Glutamatergic neuron (in vitro differentiated cells): Measurements from ENCODE around the gene SEC24A. TPM values are rescaled to one million over a fixed set of nuclear protein-coding genes. Genes with fewer than 3 reads are reported as not detected.
A peak's percentile ranks its signal among the peaks of the same experiment; 100 is the strongest.
"Not testable (repeated sequence)": the region's sequence is repeated elsewhere in the genome, so short reads cannot be mapped to it uniquely, and the experiment has no call there.

Experiments used
- DNase-seq: peaks from one replicate; pipeline ENCODE4 v3.0.0; 2022
- H3K27ac Mint-ChIP-seq: one replicate; pipeline ENCODE4 v1.8.0; 2020; ENCODE audit warnings: mild to moderate bottlenecking, mixed read lengths, inconsistent platforms; ENCODE audit not compliant: unreplicated experiment
- H3K27me3 Mint-ChIP-seq: one replicate; pipeline ENCODE4 v1.8.0; 2020; ENCODE audit warnings: mild to moderate bottlenecking, moderate library complexity, mixed read lengths, inconsistent platforms; ENCODE audit not compliant: unreplicated experiment
- H3K36me3 Mint-ChIP-seq: one replicate; pipeline ENCODE4 v1.8.0; 2020; ENCODE audit warnings: mild to moderate bottlenecking, mixed read lengths, inconsistent platforms; ENCODE audit not compliant: unreplicated experiment
- H3K4me1 Mint-ChIP-seq: one replicate; pipeline ENCODE4 v1.8.0; 2020; ENCODE audit warnings: mild to moderate bottlenecking, low read depth, mixed read lengths, inconsistent platforms; ENCODE audit not compliant: unreplicated experiment
- H3K4me3 Mint-ChIP-seq: one replicate; pipeline ENCODE4 v1.8.0; 2020; ENCODE audit warnings: mild to moderate bottlenecking, mixed read lengths, inconsistent platforms; ENCODE audit not compliant: unreplicated experiment
- H3K9me3 Mint-ChIP-seq: one replicate; pipeline ENCODE4 v1.8.0; 2020; ENCODE audit warnings: mild to moderate bottlenecking, moderate library complexity, mixed read lengths, inconsistent platforms; ENCODE audit not compliant: unreplicated experiment
- total RNA-seq: library from RNA; stranded (reverse); fragmentation: NEBNext Ultra II Directional; extraction: Animal tissue kit (Norgen Biotek cat#: 25700); gene quantifications from one replicate; pipeline ENCODE4 v1.2.1, GENCODE V29; 2021; ENCODE audit not compliant: unreplicated experiment
- TF ChIP-seq, protein P1 (sequence below): fragments of 200-600 bp; sonication (generic); IDR thresholded peaks from one replicate; pipeline ENCODE4 v1.5.0; 2021; ENCODE audit not compliant: partially characterized antibody, unreplicated experiment

The SEC24A gene
- total RNA-seq, 1 donor from 2014 or later: 23.8 TPM

DNA sequence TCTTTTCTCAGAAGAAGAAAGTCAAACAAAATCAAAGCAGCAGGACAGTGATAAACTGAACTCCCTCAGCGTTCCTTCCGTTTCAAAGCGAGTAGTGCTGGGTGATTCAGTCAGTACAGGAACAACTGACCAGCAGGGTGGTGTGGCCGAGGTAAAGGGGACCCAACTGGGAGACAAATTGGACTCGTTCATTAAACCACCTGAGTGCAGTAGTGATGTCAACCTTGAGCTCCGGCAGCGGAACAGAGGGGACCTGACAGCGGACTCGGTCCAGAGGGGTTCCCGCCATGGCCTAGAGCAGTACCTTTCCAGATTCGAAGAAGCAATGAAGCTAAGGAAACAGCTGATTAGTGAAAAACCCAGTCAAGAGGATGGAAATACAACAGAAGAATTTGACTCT lies 92.5 kb downstream of the SEC24A start:
- TF ChIP-seq, protein P1, sequence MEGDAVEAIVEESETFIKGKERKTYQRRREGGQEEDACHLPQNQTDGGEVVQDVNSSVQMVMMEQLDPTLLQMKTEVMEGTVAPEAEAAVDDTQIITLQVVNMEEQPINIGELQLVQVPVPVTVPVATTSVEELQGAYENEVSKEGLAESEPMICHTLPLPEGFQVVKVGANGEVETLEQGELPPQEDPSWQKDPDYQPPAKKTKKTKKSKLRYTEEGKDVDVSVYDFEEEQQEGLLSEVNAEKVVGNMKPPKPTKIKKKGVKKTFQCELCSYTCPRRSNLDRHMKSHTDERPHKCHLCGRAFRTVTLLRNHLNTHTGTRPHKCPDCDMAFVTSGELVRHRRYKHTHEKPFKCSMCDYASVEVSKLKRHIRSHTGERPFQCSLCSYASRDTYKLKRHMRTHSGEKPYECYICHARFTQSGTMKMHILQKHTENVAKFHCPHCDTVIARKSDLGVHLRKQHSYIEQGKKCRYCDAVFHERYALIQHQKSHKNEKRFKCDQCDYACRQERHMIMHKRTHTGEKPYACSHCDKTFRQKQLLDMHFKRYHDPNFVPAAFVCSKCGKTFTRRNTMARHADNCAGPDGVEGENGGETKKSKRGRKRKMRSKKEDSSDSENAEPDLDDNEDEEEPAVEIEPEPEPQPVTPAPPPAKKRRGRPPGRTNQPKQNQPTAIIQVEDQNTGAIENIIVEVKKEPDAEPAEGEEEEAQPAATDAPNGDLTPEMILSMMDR: no peak
- H3K9me3 Mint-ChIP-seq: peaks cover 3% of the 10 kb centered on the region
- H3K27me3 Mint-ChIP-seq: peaks cover 4% of the 10 kb centered on the region
- DNase-seq: no peak
- H3K27ac Mint-ChIP-seq: no peak overlapping the region
- peaks cover 7% of the 10 kb centered on the region for H3K4me1 Mint-ChIP-seq
- no peak overlapping the region for H3K4me3 Mint-ChIP-seq
- H3K36me3 Mint-ChIP-seq: no peaks in the 10 kb centered on the region

DNA sequence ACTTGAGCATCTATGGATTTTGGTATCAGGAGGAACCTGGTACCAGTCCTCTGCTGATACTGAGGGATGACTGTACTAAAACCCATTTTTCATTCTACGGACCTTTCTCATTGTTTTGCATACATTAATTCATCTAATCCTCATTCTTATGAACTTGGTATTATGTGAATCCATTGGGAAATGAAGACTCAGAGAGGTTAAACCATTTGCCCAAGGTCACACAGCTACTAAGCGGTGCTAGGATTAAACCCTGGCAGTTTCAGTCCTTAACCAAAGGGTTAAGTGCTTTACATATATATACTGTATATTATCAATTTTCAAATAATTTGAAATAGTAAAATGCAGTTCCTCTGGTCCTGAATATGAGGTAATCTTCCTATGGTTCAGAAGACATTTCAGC lies 93.5 kb downstream of the SEC24A start:
- Mint-ChIP-seq H3K4me3 (no peak overlapping the region), H3K9me3 (peaks cover 3% of the 10 kb centered on the region), H3K4me1 (peaks cover 7% of the 10 kb centered on the region), H3K27me3 (peaks cover 4% of the 10 kb centered on the region), H3K27ac (no peak overlapping the region), H3K36me3 (no peaks in the 10 kb centered on the region)
- no peak for DNase-seq
- TF ChIP-seq, protein P1: no peak

DNA sequence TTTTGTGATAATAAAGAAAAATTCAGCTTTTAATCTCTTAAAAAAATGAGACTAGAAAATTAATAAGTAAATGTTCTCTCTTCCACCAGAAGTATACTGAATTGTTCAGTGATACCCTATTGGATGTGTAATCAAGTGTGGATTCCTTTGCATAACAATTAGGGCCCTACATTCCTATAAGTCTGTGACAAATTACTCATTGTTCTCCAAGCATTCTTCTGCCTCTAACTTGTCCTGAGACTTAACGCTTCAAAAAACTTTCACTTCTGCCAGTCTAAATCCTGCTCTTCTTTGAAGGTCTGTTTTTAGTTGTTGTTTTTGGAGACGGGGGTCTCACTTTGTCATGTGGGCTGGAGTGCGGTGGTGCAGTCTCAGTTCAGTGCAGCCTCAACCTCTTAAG lies 100.8 kb downstream of the SEC24A start:
- Mint-ChIP-seq H3K27me3 (no peaks in the 10 kb centered on the region), H3K36me3 (no peaks in the 10 kb centered on the region), H3K4me3 (no peak overlapping the region), H3K9me3 (no peaks in the 10 kb centered on the region), H3K27ac (no peak overlapping the region), H3K4me1 (no peaks in the 10 kb centered on the region)
- TF ChIP-seq, protein P1: no peak
- no peak for DNase-seq

DNA sequence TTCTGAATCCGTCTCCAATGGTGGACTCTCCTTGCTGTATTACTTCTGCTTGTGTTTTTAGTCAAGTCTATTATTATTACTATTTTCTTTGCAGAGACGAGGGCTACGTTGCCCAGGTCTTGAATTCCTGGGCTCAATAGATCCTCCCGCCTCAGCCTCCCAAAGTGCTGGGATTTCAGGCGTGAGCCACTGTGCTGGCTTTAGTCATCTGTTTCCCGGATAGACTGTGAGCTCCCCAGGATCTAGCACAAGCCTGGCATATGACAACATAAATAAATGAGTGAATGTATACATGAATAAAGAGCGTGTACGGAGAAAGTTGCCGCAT lies 109.6 kb downstream of the SEC24A start:
- DNase-seq: no peak
- peaks cover 10% of the 10 kb centered on the region for H3K4me1 Mint-ChIP-seq
- TF ChIP-seq, protein P1: no peak

DNA sequence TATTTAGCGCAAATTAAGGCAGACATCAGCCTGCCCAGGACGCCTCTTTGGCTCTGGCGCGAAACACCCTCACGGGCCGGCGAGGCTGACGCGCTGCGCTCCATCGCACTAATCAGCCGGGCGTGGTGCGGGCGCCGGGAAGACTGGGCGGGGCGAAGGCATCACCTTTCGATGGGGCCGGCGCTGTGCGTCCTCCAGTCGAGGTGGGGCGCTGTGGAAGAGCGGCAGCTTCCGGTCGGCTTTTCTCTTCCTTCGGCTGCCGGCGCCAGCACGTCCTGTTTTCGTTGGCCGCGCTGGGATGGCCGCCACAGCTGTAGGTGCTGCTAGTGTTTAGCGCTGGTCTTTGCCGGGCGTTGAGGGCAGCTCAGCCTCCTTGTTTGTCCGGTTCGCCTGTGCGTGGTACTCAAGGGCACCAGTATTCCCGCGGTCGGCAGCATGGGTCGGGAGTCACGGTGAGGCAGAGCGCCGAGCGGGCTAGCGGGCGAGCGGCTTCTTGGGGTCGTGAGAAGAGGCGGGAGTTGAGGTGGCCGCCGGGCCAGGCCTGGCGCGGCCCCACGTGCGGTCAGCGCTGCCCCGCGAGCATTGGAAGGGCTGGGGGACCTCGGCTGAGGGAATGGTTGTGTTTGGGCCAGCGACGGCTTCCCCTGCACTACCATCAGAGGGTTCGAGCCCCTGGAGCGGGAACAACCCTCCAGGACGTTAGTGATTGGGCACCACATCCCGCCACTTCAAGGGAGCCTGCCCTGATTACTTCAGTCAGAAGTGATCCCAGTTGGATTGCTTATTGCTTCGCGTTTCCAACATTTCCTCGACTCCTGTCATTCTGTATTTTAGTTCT lies 110.1 kb downstream of the SEC24A start, which contains the start of gene DDX46:
TSS of gene DDX46 (plus strand) at position 276 of the 838 bp plus-strand sequence. CDS start at position 436, 160 bp downstream.
- Mint-ChIP-seq H3K4me1 (peaks cover 10% of the 10 kb centered on the region), H3K36me3 (no peaks in the 10 kb centered on the region), H3K27ac (peak within 1 kb of the TSS; percentile 86), H3K9me3 (no peaks in the 10 kb centered on the region), H3K4me3 (peak within 1 kb of the TSS; percentile 99), H3K27me3 (no peaks in the 10 kb centered on the region)
- peak; percentile 98 for DNase-seq
- TF ChIP-seq, protein P1: peak; percentile 47

More for the DNA sequence above, 109.6 kb downstream of the SEC24A start:
- Mint-ChIP-seq H3K27me3 (no peaks in the 10 kb centered on the region), H3K4me3 (peak overlapping the region; percentile 99), H3K36me3 (no peaks in the 10 kb centered on the region), H3K27ac (peak overlapping the region; percentile 69), H3K9me3 (no peaks in the 10 kb centered on the region)

DNA sequence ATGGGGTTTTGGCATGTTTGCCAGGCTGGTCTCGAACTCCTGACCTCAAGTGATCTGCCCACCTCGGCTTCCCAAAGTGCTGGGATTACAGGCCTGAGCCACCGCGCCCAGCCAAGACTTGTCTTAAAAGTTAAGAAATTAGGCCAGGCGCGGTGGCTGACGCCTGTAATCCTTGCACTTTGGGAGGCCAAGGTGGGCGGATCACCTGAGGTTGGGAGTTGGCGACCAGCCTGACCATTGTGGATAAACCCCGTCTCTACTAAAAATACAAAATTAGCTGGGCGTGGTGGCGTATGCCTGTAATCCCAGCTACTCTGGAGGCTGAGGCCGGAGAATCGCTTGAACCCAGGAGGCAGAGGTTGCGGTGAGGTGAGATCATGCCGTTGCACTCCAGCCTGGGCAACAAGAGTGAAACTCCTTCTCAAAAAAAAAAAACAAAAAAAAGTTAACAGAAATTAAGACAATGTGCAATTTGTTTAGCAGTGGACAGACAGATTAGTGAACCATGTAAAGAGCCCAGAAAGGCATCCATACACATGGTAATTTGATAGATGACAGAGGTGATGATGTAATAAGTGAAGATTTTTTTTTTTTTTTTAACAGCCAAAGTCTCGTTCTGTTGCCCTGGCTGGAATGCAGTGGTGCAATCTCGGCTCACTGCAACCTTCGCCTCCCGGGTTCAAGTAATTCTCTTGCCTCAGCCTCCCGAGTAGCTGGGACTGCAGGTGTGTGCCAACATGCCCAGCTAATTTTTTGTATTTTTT lies 119.1 kb downstream of the SEC24A start:
- H3K4me3 Mint-ChIP-seq, DNase-seq, H3K27ac Mint-ChIP-seq, H3K36me3 Mint-ChIP-seq, H3K27me3 Mint-ChIP-seq, H3K9me3 Mint-ChIP-seq, H3K4me1 Mint-ChIP-seq: not testable (repeated sequence)
